ENCODE results near the gene HPCAL1.

- no peak for TF ChIP-seq CTCF (IDR thresholded peaks at IDR 0.05)
- TF ChIP-seq POLR2A (IDR thresholded peaks at IDR 0.05) = no peak
Measured at GRCh38 chr2:10383960-10384734, 81.4 kb downstream of the HPCAL1 start.

Data from testis (tissue), 2 donors.